Fibroblast of villous mesenchyme (primary cell): ENCODE results near the gene VAV1. TPM values are rescaled to one million over a fixed set of nuclear protein-coding genes. Genes with fewer than 3 reads are reported as not detected.
A peak's percentile ranks its signal among the peaks of the same experiment; 100 is the strongest.

ENCODE experiments used
- DNase-seq: peaks from one replicate; pipeline ENCODE4 v3.0.0-alpha.2; 2010; ENCODE audit warnings: low read depth
- H3K4me3 ChIP-seq: 2 replicates; pipeline ENCODE4 v1.5.1; 2011; ENCODE audit warnings: low read depth, mild to moderate bottlenecking, low read length
- CTCF ChIP-seq: IDR thresholded peaks from 2 replicates; pipeline ENCODE4 v1.5.1; 2012; ENCODE audit warnings: low read depth, mild to moderate bottlenecking, low read length; ENCODE audit not compliant: insufficient read depth
- total RNA-seq: library from RNA; depleted of rRNA; stranded (reverse); fragments of >200 nt; gene quantifications from 2 replicates; pipeline ENCODE4 v1.2.3, GENCODE V29; 2012

VAV1 gene
- total RNA-seq, 1 donor = not detected

GRCh38 chr19:6851359-6851758, 78.9 kb downstream of the VAV1 start:
- no peak for DNase-seq
- no peak for TF ChIP-seq CTCF
- no peak overlapping the region for H3K4me3 ChIP-seq

GRCh38 chr19:6852001-6852400, 79.5 kb downstream of the VAV1 start:
- H3K4me3 ChIP-seq = no peak overlapping the region
- no peak for DNase-seq
- TF ChIP-seq CTCF = no peak

GRCh38 chr19:6853868-6854267, 81.4 kb downstream of the VAV1 start:
- no peak overlapping the region for H3K4me3 ChIP-seq
- no peak for DNase-seq
- no peak for TF ChIP-seq CTCF

- TF ChIP-seq CTCF = no peak
- no peak overlapping the region for H3K4me3 ChIP-seq
- DNase-seq = no peak
Observed at GRCh38 chr19:6854758-6855157, 82.2 kb downstream of the VAV1 start.

- TF ChIP-seq CTCF = no peak
- no peak for DNase-seq
- no peak overlapping the region for H3K4me3 ChIP-seq
Observed at GRCh38 chr19:6856749-6857372, 84.4 kb downstream of the VAV1 start.

- DNase-seq = no peak
- no peak for TF ChIP-seq CTCF
- H3K4me3 ChIP-seq = no peak overlapping the region
Observed at GRCh38 chr19:6861683-6862286, 89.3 kb downstream of the VAV1 start.

- H3K4me3 ChIP-seq = no peak overlapping the region
- peak; percentile 92 for TF ChIP-seq CTCF
- peak; percentile 68 for DNase-seq
Observed at GRCh38 chr19:6862673-6863078, 90.2 kb downstream of the VAV1 start.
